Measurements from ENCODE around the gene TPM2. TPM values are rescaled to one million over a fixed set of nuclear protein-coding genes. Genes with fewer than 3 reads are reported as not detected.

TPM2 gene
- total RNA-seq, 4 donors from 2014 or later = 45.4 to 79.6 (median 72.2) TPM

GRCh38 chr9:35673132-35674024 is 16.3 kb downstream of the TPM2 start, which contains the start of gene CA9:
Gene CA9, plus strand, starts transcription at chr9:35673928. Its CDS starts 32 bp downstream, at chr9:35673960.
- no peaks in the 10 kb centered on the region for H3K27me3 ChIP-seq
- peaks cover 4 to 15% of the 10 kb centered on the region in 2 donors for H3K4me1 ChIP-seq
- H3K27ac ChIP-seq = no peak within 1 kb of the TSS
- H3K4me3 ChIP-seq (replicated peaks in 1 of 3) = no peak within 1 kb of the TSS
- intact Hi-C loops (cut with DNase I) = no loop called here
- TF ChIP-seq CTCF (IDR thresholded peaks at IDR 0.05) = no peak
- TF ChIP-seq POLR2A (IDR thresholded peaks at IDR 0.05) = no peak
- peak in 1 of 2 donors; percentile 21 for DNase-seq
- no peaks in the 10 kb centered on the region for H3K9me3 ChIP-seq
- no peaks in the 10 kb centered on the region for H3K36me3 ChIP-seq
- WGBS, 2 donors = 52 to 62% methylated on average over 8 to 9 of the region's 10 CpGs

GRCh38 chr9:35669331-35670145 is 20.2 kb downstream of the TPM2 start:
- DNase-seq = peak; percentile 54 to 55
- H3K27me3 ChIP-seq = no peaks in the 10 kb centered on the region
- TF ChIP-seq CTCF (IDR thresholded peaks at IDR 0.05) = no peak
- TF ChIP-seq POLR2A (IDR thresholded peaks at IDR 0.05) = no peak
- H3K4me1 ChIP-seq = peaks cover 9 to 11% of the 10 kb centered on the region in 2 donors
- H3K27ac ChIP-seq = peak overlapping the region in 2 of 3 donors; percentile 4 to 57
- no peaks in the 10 kb centered on the region for H3K9me3 ChIP-seq
- H3K4me3 ChIP-seq (replicated peaks in 1 of 3) = no peak overlapping the region
- intact Hi-C loops (cut with DNase I) = no loop called here
- H3K36me3 ChIP-seq = no peaks in the 10 kb centered on the region
- WGBS, 2 donors = 49 to 54% methylated on average over 6 of the region's 6 CpGs

- 98 to 100% methylated on average over 3 of the region's 3 CpGs for WGBS, 2 donors
- Histone ChIP-seq H3K36me3 (no peaks in the 10 kb centered on the region), H3K27ac (no peak overlapping the region), H3K4me3 (replicated peaks in 1 of 3) (no peak overlapping the region), H3K27me3 (no peaks in the 10 kb centered on the region), H3K9me3 (no peaks in the 10 kb centered on the region), H3K4me1 (peaks cover 9 to 11% of the 10 kb centered on the region in 2 donors)
- intact Hi-C loops (cut with DNase I) = no loop called here
- TF ChIP-seq CTCF (IDR thresholded peaks at IDR 0.05) (no peak), POLR2A (IDR thresholded peaks at IDR 0.05) (no peak)
- DNase-seq = no peak
These were observed 21.8 kb downstream of the TPM2 start for GRCh38 chr9:35667939-35668338.

DNA sequence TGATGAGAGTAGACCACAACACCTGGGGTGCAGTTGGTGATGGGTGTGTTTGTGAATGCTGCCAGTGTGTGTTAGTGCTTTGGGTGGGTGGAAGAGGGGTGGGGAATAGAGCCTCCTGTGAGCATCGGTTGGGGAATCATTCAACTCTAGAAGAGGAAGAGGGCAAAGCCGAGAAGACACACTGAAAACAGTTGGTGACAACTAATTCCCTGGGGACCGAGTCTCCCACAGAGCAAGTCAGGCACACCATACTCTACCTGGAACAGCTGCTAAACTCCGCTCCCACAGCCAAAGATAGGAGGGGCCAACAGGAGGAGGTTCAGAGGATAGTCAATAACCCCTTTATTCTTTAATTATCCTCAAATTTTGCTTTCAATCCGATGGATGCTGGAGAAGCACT is 23.2 kb downstream of the TPM2 start:
- intact Hi-C loops (cut with DNase I) = no loop called here
- TF ChIP-seq CTCF (IDR thresholded peaks at IDR 0.05) = no peak
- TF ChIP-seq POLR2A (IDR thresholded peaks at IDR 0.05) = no peak
- Histone ChIP-seq H3K9me3 (no peaks in the 10 kb centered on the region), H3K36me3 (no peaks in the 10 kb centered on the region), H3K27me3 (no peaks in the 10 kb centered on the region), H3K27ac (no peak overlapping the region), H3K4me3 (replicated peaks in 1 of 3) (no peak overlapping the region), H3K4me1 (peaks cover 9 to 11% of the 10 kb centered on the region in 2 donors)
- DNase-seq = no peak
- 91% methylated on average over 5 of the region's 5 CpGs for WGBS, 2 donors
